HG03139 (cell line): ENCODE results near the gene PLPPR5.
"Not testable (repeated sequence)": the region's sequence is repeated elsewhere in the genome, so short reads cannot be mapped to it uniquely, and the experiment has no call there.

Source experiments
- ATAC-seq: cut with Tn5 transposase; IDR thresholded peaks from one replicate; pipeline ENCODE4 v1.9.1; 2021; ENCODE audit not compliant: unreplicated experiment

Gene PLPPR5

DNA sequence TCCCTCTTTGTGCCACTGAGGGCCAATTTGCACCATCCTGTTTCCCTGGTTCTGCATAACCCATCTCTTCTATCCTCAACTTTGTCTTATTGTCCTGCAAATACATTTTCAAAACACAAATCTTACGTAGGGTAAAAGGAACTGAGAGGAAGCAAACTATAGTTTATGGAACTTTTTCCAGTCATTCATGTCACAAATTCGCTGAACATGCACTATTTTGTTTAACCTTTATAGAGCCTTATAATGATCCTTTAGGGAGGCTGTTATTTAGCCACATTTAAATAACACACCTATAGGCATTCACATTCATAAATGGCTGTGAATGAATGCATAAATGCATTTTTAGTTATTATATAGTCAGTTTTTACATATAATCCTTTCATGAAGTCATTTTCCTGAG lies 85.0 kb downstream of the PLPPR5 start:
- ATAC-seq: no peak

DNA sequence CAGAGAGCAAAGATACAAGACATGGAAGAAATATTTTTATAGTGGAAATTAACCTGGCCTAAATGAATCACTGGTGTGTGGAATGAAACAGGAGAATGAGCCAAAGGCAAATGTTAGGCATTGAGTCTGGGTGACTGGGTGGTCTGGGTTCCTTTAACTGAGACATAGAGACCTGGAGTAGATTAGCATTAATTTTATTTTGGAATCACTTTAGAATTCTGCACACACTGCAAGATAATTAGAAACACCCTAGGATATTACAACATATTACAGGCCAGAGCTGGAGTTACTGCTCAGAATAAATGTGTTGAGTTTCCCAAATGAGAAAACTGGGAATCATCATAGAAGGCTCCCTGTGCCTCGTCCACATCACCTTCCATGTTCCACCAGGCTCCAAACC lies 85.5 kb downstream of the PLPPR5 start:
- ATAC-seq: no peak

DNA sequence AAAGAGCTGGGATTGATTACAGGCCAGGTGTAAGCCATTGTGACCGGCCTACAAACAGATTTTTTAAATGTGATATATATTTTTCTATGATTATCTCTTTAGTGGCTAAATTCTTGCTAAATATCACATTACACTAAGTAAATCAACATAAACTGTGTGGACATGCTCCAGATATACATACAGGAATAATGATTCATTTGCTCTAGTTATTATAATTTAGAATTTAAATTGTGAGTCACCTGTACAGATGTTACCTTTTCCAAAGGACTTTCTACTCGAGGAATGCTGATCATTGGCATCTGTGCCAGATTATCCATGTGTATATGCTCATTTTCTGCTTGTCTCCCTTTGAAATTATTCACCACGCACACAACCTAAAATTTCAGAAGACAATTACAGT lies 90.1 kb downstream of the PLPPR5 start:
- no peak for ATAC-seq

DNA sequence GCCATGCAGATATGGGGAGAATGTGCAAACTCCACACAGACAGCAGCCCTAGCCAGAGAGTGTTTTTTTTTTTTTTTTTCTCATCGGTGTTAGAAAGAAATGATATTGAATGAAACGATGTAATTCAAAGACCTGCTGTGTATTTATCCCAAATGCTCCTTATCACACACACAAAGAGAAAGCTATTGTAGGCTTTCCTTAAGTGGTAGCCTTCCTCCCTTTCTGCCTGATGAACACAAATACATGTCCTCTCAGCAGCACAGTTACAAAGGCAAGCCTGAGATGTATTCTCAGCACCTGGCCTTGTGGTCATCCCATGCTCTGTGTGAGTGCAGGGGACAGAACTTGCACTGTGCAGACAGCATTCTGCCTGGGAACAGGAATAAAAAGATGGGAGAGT lies 93.8 kb downstream of the PLPPR5 start:
- ATAC-seq: no peak

DNA sequence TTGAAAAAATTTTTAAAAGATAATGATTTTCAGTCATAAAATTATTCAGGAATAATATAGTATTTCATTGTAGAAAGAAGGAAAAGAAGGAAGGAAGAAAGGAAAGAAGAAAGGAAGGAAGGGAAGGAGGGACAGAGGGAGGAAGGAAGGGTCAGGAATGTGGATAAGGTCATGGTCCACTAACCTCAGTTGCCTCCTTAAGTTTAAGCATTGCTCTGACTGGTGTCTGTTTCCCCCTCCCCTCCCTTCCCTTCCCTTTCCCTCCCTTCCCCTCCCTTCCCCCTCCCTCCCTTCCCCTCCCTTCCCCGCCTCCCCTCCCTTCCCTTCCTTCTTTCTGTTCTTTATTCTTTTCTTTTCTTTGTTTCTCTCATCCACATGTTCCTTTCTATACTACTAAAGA lies 95.7 kb downstream of the PLPPR5 start:
- no peak for ATAC-seq

DNA sequence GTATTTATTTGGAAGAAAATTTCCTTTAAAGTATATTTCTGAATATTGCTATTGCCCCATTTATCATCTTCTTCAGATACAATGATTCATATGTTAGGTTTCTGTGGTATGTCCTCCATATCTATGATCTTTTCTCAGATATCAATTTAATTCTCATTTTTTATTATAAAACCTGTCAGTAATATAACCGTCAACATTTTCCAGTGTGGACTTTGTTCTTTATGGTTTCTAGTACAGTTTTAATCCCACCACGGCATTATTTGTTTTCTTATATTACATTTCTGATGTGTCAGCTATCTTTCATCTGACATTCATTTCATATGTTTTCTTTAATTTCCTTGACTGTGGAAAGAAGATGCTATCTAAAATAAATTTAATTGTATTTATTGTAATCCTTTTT lies 97.9 kb downstream of the PLPPR5 start:
- ATAC-seq: no peak

DNA sequence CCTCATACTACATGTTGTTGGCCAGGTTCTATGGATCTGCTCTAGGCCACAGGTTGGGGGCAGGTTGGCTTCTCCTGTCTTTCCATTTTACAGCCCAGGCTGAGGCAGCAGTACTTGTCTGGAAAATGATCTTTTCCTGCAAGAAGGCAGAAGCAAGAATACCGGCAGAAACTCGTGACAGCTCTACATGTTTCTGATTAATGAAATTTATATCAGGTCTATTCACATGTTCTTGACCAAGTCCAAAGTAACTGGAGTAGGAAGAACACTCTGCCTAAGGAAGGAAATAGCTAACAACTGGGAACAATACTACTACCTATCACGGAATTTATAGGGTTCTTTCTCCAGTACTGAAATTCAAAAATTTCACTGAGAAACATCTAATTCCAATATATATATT lies 98.3 kb downstream of the PLPPR5 start:
- no peak for ATAC-seq

DNA sequence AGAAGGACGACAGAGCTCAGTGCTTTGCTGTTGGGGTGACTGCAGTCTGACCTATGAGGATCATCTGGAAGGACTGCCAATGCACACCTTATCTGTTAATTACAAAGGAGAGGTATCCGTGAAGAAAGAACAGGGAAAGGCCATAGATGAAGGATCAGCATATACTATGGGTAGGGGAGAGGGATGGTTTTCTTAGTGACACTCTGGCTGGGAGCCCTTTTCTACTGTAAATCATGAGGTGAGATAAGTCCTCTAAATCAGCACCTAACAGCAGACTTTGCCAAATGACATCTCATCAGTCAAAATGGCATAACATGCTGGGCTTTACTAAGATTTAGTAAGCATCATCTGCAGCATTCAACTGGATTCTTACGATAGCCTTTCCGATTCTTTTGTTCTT lies 100.0 kb downstream of the PLPPR5 start:
- no peak for ATAC-seq

DNA sequence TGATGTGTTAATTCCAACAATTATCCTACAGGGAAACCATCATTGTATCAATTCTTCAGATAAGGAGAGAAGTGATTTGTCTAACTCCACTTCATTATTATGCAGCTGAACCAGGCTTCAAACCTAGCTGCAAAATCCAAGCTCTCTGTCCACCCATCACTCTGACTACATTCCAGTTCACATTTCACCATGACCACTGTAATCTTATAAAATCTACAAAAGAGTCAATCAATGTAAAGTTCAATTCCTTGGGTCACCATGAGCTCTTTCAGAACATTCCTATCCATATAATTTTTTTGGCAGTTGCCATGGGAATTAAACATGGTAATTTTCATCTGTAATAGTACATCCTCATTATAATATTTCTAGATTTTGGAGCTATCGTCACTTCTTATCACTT lies 100.9 kb downstream of the PLPPR5 start:
- no peak for ATAC-seq

DNA sequence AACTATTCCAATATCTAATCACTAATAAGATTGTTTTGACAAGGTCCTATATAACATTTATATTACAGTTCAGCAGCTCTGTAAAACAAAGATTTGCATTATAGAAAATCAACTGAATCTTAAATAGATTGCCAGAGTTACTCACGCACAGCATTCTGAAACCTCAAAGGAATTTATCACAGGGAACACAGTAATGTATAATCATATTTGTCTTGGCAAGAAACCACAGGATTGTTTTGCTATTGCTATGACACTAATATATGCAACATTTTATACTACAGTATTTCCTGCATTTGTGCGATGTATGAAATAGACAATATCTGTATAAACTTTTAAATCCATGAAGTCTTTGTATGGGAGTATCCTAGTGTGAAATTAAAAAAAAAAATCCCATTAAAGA lies 101.4 kb downstream of the PLPPR5 start:
- no peak for ATAC-seq

DNA sequence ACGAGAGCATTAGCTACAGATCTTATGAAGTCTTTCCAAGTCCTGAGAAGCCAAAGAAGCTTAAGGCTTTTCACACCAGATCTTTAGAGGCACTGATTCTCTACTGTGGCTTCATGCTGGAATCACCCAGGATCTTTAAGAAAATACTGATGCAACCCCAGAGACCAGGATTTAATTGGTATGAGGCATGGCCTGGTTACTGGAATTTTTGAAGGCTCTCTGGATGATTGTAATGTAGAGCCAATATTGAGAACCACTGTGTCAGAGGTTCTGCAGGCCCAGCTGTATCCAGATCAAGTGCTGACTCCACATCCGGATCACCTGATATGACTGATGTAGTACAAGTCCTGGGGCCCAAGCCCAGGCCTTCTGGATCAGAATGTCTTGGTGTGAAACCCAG lies 105.7 kb downstream of the PLPPR5 start:
- no peak for ATAC-seq

DNA sequence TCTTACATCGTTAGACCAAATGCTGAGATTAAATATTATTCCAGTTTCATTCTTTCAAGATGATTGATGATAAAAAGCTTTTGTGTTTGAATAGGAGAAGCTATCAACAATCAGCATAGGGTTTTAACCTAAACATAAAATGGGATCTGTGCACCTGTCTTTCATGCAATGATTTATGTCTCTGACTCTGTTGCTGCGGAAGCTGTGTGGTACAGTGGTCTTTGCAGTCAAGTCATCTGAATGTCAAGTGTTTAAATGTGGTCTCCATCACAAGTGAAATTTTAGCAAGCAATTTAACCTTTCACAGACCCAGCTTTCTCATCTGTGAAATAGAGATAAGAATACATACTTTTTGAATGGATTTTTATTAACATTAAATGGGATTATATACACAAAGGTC lies 107.2 kb downstream of the PLPPR5 start:
- no peak for ATAC-seq

DNA sequence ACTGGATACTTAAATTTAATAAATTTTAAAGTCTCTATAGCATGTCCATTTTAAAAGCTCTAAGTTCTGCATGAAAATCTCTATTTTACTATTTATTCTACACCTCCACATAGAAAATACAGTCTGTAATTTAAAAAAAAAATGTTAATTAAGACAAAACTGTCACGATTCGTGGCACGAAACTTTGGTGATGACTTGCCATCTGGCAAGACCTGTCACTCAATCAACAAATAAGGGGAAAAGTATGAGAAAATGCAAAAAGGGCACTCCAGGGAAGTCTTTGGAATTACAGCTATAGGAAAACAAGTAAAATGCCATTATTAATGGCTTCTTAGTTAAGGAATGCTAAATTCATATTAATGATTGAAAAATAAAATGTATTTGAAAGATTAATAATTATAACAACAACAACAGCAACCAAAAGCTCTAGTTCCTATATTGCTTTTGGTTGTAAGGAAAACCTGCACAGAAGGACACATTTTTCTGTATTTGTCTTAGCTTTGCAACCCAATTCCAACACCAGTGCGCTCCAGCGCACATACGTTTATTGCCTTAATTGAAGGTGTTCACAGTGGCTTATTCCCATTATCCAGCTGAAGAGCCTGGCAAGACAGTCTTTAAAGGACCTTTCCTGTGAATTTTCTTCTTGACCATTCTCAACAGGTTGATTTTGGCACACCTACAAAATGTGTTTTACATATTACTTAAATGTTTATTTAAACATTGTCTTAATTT lies 107.8 kb downstream of the PLPPR5 start:
- no peak for ATAC-seq

DNA sequence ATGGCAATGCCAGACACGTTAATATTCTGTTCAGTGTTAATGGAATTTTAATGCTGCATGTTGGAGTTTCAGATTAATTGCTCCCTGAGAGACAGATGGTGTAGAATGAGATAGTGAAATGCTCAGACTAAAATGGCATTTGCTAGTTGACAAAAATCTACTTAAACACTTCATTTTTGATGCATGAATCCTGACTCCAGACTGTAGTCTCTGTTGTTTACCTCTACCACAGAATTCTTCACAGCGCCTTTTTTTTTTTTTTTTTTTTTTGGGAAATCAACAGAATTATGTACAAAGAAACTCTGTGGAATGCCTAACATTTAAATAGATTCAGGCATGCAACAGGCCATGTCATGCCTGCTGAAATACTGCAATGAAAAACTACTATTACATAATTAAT lies 111.3 kb downstream of the PLPPR5 start:
- no peak for ATAC-seq

DNA sequence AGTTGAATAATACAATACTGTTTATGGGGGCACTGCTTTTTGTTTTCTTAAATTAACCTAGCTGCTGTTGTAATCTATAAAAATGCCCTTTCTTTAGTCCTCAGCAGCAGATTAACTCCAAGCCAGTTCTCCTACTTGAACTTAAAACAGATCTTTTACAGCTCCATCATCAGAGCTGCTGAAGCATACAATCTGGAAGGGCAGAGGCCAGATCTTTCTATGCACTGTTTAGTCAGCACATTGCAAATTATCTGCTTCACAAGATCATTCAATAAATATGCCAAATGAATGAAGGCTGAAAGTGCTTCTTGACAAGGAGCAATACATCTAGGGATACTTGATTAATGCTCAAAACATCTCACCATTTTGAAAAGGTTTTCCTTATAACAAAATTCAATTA lies 115.8 kb downstream of the PLPPR5 start:
- ATAC-seq: no peak

DNA sequence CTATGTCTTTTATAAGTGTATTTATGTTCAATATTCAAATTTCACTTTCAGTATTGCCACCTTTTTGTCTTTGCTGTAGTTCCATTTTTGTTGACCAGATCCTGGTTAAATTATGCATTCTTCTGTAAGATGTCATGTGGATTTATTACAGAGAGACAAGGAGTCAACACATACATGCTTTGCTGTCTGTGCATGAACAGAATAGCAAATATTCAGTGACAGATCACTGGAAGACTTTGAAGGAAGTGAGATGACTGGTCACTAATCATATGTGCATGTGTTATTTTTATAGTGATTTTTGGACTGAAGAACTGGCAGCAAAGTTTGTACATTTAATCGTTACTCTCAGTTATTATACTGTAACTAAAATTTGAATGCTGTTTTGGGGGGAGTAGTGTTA lies 117.2 kb downstream of the PLPPR5 start:
- no peak for ATAC-seq

DNA sequence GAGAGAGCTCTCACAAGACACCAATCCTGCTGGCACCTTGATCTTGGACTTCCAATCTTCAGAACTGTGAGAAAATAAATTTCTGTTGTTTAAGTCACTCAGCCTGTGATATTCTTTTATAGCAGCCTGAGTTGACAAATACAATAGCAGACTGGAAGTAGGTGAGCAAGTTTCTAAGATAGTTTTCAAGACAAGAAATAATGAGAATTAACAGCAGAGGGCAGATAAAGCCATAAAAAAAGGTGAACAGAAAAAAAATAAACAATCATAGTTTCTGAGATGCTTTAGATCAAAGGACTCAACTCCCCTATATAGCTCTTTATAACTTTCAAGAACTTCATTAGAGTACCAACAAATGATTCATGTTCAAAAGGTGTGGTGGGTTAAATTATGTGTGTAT lies 119.8 kb downstream of the PLPPR5 start:
- no peak for ATAC-seq

DNA sequence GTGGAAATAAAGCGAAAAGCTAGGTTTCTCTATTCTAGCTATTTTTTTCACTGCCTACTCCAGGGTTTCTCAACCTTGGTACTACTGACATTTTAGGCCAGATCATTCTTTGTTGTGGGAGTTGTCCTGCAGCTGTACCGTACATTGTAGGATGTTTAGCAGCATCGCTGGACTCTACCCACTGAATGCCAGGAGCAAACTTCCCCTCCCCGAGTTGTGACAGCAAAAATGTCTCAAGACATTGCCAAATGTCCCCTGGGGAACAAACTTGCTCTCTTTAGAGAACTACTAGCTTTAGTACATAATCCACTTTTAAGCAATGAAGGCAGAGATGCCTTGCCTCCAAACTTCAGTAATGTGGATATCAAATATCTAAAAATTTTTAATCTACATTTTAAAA lies 122.8 kb downstream of the PLPPR5 start:
- ATAC-seq: no peak

DNA sequence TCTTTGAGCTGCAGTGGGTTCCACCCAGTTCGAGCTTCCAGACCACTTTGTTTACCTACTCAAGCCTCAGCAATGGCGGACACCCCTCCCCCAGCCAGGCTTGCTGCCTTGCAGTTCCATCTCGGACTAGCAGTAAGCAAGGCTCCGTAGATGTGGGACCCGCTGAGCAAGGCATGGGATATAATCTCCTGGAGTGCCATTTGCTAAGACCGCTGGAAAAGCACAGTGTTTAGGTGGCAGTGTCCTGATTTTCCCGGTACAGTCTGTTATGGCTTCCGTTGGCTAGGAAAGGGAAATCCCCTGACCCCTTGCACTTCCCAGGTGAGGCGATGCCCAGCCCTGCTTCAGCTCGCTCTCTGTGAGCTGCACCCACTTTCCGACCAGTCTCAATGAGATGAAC lies 123.4 kb downstream of the PLPPR5 start:
- not testable (repeated sequence) for ATAC-seq

DNA sequence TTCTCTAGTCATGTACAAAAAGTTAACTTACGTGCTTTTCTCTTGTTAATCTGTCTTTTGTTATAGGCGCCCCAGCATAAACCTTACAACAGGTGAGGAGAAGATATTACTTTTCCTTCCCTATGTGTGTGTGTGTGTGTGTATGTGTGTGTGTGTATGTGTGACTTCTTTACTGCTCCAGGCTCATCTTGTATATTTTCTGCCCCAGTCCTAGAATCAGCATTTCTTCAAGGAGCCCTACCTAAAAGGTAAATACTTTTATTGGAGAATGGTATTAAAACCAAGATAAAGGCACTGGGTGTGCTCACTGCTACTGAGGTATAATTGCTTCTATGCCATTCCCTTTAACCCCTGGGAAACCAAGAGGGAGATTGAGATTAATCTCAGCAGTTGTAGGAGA lies 129.8 kb downstream of the PLPPR5 start:
- no peak for ATAC-seq

DNA sequence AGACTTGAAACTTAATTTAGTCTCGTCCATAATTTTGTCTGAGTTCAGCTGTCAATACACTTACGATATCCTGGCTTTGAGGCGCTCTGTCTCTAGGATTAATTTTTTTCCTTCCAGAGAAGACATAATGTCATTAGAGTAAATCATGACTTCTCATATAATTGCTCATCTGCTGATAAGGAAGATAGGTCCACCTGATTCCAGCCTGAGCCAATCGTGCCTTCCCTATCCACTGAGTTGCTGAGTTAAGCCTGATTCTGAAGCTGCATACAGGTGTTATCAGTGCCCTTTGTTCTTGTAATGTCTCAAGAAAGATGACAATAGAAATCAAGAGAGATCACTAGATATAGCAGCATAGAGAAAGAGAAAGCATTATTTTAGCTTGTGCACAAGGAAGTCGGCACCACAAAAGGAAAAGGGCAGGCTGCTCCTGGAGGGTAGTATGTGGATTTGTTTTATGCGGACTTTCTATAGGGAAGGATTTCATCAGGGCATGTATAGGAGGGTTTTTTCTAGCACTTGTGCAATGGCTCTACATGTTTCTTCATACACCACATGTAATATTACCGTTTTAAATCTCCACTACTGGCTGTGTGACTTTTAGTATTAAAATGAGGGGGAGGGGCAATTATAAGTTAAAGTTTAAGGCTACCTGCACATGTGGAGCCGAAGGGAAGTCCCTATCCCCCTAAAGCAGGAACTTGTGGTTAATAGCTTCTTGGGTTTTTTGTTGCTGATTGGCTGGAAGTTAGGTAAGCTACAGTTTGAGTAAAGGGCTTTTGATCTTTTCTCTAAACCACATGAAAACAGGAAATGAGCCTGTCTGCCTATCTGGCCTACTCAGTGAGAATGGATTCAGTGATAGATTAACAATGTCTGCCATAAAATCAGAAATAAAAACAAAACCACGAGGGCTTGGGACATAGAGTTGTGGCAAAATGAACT lies 133.4 kb downstream of the PLPPR5 start:
- peak; percentile 99 for ATAC-seq

DNA sequence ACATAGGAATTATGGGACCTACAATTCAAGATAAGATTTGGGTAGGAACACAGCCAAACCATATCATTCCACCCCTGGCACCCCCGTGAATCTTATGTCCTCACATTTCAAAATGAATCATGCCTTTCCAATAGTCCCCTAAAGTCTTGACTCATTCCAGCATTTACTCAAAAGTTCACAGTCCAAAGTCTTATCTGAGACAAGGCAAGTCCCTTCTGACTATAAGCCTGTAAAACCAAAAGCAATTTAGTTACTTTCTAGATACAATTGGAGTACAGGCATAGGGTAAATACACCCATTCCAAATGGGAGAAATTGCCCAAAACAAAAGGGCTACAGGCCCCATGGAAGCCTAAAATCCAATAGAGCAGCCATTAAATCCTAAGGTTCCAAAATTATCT lies 138.9 kb downstream of the PLPPR5 start:
- ATAC-seq: no peak
